GM21526 (cell line): Measurements from ENCODE around the gene LECT2.

ENCODE experiments used
- ATAC-seq: cut with Tn5 transposase; IDR thresholded peaks from one replicate; pipeline ENCODE4 v1.9.1; 2021; ENCODE audit warnings: moderate library complexity; ENCODE audit not compliant: unreplicated experiment, low FRiP score

LECT2 gene

GRCh38 chr5:135954899-135955298, at the start of gene LECT2:
TSS of gene LECT2 (minus strand) at chr5:135954983. CDS start at chr5:135954833, 150 bp downstream.
- no peak for ATAC-seq

- ATAC-seq = no peak
Measured at GRCh38 chr5:136004436-136004835, 49.7 kb upstream of the LECT2 start.

GRCh38 chr5:136001466-136001981, 46.7 kb upstream of the LECT2 start:
- no peak for ATAC-seq

GRCh38 chr5:136000932-136001331, 46.1 kb upstream of the LECT2 start:
- ATAC-seq = no peak

GRCh38 chr5:136000147-136000546, 45.4 kb upstream of the LECT2 start:
- no peak for ATAC-seq

GRCh38 chr5:135999406-136000139, 44.8 kb upstream of the LECT2 start:
- no peak for ATAC-seq

GRCh38 chr5:135998889-135999288, 44.1 kb upstream of the LECT2 start:
- ATAC-seq = no peak

GRCh38 chr5:135997673-135998335, 43.0 kb upstream of the LECT2 start:
- no peak for ATAC-seq

GRCh38 chr5:135996611-135997010, 41.8 kb upstream of the LECT2 start:
- no peak for ATAC-seq

- ATAC-seq = no peak
Measured at GRCh38 chr5:135995976-135996375, 41.2 kb upstream of the LECT2 start.

GRCh38 chr5:135993880-135994636, 39.3 kb upstream of the LECT2 start:
- ATAC-seq = no peak

GRCh38 chr5:135993335-135993879, 38.6 kb upstream of the LECT2 start:
- ATAC-seq = no peak

- no peak for ATAC-seq
Measured at GRCh38 chr5:135991429-135991828, 36.6 kb upstream of the LECT2 start.

GRCh38 chr5:135990528-135991255, 35.9 kb upstream of the LECT2 start:
- no peak for ATAC-seq

- ATAC-seq = no peak
Measured at GRCh38 chr5:135989686-135990085, 34.9 kb upstream of the LECT2 start.

GRCh38 chr5:135988546-135988945, 33.8 kb upstream of the LECT2 start:
- no peak for ATAC-seq

- no peak for ATAC-seq
Measured at GRCh38 chr5:135986891-135987401, 32.2 kb upstream of the LECT2 start.

GRCh38 chr5:135986401-135986800, 31.6 kb upstream of the LECT2 start:
- ATAC-seq = no peak

GRCh38 chr5:135985951-135986350, 31.2 kb upstream of the LECT2 start:
- no peak for ATAC-seq

- no peak for ATAC-seq
Measured at GRCh38 chr5:135980620-135981019, 25.8 kb upstream of the LECT2 start.
